HG02763 (cell line): ENCODE measurements around the gene SLC38A1.
"Not testable (repeated sequence)": the region's sequence is repeated elsewhere in the genome, so short reads cannot be mapped to it uniquely, and the experiment has no call there.

ENCODE experiments used
- ATAC-seq: cut with Tn5 transposase; IDR thresholded peaks from one replicate; pipeline ENCODE4 v1.9.1; 2021; ENCODE audit warnings: mild to moderate bottlenecking, moderate library complexity; ENCODE audit not compliant: unreplicated experiment

SLC38A1 gene

DNA sequence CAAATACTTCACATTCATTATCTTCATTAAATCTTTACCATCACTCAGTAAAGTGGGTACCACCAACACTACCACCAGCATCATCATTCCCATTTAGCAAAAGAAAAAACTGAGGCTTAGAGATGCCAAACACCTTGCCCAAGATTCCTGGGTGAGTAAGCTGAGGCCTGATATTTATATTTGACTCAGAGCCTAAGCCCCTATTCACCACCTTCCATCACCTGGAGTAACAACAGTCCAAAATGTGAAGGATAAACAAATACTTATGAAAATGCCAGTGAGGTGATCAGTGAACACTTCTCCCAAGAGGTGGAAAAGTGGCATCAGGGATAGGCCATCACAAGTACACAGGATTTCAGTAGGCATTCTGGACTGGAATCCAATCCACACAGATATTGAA, 3.7 kb downstream of the SLC38A1 start:
- ATAC-seq, result no peak

DNA sequence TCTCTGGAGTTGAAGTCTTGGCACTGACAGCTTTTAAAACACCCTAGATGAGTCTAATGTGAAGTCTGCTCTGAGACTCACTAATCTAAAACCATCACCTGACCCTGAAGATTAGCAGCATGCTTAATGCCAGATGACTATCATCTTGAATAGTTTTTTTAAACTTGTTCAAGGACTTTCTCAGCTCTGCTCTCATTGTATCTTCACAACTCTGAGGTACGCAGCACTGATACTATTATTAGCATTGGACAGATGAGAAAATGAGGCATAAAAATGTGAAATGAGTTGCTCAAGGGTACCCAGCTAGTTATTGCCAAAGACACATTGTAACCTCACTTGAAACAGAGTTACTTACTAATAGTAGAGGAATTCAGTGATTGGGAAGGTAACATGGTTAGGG, 4.8 kb downstream of the SLC38A1 start:
- ATAC-seq, result no peak

DNA sequence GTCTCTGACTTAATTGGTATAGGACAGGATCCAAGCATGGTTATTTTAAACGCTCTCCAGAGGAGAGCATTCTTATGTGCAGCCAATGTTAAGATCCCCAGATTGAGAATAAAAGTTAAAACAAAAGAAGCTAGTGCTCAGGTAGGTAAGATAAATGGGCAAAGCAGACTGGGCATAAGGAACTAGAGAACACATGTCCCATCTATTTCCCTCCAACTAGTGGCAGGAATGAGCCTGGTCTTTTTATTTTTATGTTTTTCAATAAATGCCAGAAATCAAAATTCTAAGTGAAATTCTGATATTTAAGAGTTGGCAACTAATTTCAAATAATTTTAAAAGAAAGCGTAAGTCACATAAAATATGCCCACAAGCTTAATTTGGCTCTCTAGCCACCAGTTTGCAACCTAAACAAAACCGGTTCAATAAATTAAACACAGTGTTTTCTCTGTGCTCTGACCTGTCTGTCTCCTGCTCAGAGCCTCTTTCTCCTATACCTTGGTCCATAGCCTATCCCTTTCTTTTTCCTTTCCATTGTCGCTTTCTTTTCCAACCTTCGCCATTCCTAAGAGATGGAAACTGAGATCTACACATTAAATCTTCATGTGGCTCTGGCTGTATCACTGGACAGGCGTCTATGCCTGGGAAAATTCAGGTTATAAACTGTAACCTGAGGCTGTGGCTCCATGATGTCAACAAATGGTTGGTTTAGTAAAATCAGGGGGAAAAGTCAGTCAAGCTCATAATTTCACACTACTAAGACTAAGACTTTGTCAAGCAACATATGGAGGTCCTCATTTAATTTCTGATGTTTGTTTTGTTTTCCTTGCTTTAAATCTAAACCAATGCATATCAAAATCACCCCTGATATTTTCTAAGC, 5.5 kb downstream of the SLC38A1 start:
- ATAC-seq, result no peak

DNA sequence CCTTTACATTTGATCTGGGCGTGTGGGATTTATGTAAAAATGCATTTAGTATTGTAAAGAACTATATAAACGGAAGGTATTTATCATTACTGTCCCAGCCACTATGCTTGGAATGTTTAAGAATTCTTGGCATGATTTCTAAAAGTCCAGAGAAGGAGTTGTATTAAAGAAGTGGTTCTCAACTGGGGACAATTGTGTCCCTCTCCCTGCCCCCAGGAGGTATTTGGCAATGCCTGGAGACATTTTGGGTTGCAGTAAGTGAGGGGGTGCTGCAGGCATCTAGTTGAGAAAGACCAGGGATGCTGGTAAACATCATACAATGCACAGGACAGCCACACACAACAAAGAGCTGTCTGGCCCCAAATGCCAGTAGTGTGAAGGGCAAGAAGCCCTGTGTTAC, 7.2 kb downstream of the SLC38A1 start:
- no peak for ATAC-seq

DNA sequence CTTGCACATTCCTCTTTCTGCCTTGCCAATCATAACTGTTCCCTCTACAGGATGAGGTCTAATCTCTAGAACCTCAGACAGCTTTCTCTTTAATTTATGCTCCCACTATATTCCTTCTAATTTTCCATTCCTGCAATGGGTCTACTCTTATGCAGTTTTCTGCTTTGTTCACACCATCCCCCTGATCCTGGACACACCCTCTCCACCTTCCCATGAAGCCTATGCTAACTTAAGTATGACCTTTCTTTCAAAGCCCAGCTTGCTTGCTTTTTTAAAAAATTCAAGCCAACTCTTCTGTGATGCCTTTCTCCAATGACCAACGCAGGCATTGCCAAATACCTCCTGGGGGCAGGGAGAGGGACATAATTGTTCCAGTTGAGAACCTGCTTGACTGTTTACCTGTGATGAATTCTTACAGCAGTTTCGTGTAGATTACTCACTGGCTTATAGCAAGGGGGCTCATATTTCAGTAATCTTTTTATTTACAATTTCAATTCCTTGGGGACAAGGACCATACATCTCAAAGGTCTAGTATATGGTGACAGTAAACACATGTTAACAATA, 7.8 kb downstream of the SLC38A1 start:
- no peak for ATAC-seq

DNA sequence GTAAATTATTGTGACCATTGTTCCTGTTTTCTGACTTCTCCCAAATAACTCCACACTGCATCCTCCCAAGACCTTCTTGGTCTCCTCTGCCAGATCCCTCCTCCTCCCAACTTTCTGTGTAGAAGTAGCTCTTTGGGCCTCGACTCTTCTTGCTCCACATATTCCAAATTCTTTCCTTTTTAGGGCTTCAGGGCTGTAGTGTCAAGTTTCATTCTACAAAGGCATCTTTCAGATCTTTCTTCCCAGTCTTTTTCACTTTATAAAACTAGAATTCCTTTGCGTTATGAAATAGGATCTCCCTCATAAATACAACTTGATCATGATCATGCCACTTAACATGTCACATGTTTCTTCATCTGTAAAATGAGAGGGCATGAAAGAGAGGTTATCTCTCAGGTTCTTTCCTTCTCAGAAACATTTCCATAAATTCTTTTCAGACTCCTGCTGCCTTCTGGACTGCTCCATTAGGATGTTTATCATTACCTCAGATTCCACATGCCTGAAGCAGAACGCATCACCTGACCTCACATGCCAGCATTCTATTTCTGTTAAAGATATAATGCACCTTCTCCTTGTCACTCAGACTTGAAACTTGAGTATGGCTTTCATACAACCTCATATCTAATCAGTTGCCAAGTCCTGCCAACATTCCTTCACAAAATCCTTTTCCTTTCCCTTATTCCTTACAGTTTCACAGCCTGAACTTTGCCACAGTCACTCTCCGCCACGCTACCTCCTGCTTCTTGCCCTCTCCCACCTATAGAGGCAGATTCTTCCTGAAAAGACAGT, 8.5 kb downstream of the SLC38A1 start:
- no peak for ATAC-seq

DNA sequence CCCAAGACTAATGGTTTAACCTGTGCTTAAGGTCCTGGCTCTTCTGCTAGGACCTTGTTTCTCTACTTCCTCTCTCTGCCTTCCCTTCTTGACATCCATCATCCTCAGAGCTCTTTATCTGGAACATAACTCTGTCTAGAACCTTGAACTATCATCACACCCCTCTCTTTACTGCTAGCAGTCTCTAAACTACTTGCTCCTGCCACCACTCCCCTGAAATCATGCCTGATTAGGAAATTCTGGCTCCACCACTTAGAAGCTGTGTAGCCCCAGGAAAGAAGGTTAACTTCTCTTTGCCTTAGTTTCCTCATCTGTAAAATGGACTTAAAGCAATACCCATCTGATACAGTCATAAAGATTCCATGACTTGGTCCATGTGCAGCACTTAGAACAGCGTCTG, 9.1 kb downstream of the SLC38A1 start:
- ATAC-seq, result no peak

DNA sequence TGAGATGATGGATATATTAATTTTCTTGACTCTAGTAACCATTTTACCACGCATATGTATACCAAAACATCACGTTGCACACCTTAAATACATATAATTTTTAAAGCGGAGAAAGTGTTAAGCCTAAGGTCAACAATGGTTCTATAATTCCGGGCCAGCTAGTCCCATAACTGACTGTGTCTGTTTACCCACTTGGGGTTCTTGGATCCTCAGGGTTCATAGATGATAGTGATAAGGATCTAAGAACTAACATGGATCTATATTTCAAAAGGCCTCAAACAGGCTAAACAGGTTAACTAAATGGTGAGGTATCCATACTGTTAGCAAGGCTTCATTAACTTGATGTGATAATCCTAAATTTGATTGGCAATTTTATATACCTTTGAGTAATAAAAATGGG, 9.8 kb downstream of the SLC38A1 start:
- no peak for ATAC-seq

DNA sequence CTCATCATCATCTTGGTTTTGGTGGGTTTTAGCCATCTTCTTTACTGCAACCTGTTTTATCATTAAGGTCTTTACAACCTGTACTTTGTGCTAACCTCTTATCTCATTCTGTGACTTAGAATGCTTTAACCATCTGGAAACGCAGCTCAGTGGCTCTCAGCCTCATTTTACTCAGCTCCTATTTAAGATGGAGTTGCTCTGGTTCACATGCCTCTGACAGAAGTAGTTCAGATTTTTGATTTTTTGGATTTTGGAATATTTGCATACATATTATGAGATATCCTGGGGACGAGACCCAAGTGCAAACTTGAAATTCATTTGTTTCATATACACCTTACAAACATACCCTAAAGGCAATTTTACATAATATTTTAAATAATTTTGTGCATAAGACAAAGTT, 10.7 kb downstream of the SLC38A1 start:
- ATAC-seq, result no peak

DNA sequence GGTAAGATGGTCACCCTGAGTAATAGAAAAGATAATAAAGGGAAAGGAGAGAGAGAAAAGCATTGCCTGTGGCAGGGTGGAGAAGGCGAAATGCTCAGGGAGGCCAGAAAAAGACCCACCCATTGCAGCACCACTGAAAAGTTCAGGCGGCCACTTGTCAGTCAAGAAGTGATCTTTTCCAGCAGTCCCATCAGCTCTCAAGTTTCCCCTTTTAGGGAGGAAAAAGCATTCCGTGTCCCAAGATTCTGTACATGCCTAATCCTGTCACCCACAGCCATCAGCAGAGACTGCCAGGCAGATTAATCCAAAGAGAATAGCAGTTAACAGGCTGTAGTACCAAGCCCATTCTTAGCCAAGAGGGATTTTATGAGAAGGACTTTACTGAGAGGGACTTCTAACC, 11.9 kb downstream of the SLC38A1 start:
- no peak for ATAC-seq

DNA sequence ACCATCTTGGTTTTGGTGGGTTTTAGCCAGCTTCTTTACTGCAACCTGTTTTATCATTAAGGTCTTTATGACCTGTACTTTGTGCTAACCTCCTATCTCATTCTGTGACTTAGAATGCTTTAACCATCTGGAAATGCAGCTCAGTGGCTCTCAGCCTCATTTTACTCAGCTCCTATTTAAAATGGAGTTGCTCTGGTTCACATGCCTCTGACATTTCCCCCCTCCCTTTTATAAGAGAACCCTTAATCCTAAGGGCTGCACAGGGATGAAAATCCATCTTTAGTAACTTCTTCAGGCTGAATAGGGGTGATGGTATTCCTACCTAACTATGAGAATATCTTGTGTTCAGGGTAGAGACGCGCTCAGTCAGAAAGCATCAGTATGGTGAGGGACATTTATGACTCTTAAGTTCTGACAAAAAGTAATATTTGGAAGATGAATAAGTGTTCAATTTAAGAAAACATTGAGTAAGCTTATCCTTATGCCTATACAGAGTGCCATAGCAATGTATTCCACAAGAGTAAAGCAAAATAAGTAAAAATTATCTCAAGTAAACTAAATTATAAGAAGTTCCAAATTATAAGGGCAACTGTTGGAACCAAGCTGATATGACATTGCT, 15.2 kb downstream of the SLC38A1 start:
- ATAC-seq, result no peak

DNA sequence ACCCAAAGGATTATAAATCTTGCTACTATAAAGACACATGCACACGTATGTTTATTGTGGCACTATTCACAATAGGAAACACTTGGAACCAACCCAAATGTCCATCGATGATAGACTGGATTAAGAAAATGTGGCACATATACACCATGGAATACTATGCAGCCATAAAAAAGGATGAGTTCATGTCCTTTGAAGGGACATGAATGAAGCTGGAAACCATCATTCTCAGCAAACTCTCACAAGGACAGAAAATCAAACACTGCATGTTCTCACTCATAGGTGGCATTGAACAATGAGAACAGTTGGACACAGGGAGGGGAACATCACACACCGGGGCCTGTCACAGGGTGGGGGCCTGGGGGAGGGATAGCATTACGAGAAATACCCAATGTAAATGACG, 16.8 kb downstream of the SLC38A1 start:
- ATAC-seq, result not testable (repeated sequence)

DNA sequence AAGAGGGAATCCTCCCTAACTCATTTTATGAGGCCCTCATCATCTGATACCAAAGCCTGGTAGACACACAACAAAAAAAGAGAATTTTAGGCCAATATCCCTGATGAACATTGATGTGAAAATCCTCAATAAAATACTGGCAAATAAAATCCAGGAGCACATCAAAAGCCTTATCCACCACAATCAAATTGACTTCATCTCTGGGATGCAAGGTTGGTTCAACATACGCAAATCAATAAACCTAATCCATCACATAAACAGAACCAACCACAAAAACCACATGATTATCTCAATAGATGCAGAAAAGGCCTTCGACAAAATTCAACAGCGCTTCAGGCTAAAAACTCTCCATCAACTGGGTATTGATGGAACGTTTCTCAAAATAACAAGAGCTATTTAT, 18.9 kb downstream of the SLC38A1 start:
- not testable (repeated sequence) for ATAC-seq

DNA sequence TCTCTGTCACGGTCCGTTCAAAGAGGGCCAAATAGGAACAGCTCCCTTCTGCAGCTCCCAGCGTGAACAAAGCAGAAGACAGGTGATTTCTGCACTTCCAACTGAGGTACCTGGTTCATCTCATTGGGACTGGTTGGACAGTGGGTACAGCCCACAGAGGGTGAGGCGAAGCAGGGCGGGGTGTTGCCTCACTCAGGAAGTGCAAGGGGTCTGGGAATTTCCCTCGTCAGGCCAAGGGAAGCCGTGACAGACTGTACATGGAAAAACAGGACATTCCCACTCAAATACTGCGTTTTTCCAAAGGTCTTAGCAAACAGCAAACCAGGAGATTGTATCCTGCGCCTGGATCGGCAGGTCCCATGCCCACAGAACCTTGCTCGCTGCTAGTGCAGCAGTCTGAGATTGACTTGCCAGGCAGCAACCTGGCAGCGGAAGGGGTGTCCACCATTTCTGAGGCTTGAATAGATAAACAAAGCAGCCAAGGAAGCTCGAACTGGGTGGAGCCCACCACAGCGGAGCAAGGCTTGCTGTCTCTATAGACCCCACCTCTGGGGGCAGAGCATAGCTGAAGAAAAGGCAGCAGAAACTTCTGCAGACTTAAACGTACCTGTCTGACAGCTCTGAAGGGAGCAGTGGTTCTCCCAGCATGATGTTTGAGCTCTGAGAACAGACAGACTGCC, 22.7 kb downstream of the SLC38A1 start:
- ATAC-seq, result no peak

DNA sequence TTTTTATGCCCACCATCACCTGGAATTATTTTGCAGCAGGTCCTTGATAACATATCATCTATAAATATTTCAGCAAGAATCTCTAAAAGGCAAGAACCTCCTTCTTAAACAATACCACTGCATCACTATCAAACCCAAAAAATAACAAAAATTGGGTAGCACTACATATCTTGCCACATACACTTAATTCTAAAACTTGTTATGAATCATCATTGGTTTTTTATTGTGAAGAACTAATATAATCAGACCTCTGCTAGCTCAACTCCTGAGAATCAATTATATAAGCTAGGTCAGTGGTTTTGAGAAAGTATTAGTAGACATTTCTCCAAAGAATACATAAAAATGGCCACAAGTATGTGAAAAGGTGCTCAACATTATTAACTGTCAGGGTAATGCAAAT, 23.8 kb downstream of the SLC38A1 start:
- ATAC-seq, result no peak

DNA sequence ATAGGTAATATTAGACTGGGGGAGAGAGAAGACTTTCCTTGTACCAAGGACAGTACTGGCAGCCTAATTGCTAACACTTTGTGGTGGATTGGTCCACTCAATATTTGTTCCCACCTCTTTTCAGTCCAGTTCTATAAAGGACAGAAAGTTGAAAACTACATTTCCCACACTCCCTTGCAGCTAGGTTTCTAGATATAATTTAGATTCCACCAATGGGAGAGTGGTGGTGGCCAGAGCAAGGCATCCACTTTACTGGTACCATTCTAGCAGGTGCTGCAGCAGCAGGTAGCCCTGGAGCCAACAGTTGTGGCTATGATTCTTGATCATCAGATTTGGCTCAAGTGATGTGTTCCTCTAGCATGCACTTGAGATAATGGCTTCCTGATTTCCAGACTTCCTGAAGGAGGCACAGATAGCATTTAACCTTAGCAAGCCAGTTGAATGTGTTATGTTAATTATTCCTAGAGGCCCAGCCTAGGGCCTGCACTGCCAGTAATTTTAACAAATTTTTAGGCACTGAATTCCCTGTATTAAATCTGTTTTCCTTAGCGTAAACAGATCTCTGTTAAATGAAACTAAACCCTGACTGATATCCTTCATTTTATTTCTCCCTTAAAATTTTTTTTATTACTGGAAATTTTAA, 24.4 kb downstream of the SLC38A1 start:
- no peak for ATAC-seq

DNA sequence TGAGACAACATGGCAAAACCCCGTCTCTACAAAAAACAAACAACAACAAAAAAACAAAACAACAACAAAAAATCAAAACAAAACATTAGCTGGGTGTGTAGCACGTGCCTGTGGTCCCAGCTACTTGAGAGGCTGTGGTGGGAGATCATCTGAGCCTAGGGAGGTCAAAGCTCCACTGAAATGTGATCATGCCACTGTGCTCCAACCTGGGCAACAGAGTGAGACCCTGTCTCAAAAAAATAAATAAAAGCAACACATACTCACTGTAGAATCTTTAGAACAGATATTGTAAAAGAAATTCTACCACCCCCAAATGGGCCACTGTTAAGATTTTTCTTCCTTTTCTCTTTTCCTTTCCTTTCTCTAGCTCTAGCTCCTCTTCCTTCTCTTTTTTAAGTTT, 26.3 kb downstream of the SLC38A1 start:
- no peak for ATAC-seq

DNA sequence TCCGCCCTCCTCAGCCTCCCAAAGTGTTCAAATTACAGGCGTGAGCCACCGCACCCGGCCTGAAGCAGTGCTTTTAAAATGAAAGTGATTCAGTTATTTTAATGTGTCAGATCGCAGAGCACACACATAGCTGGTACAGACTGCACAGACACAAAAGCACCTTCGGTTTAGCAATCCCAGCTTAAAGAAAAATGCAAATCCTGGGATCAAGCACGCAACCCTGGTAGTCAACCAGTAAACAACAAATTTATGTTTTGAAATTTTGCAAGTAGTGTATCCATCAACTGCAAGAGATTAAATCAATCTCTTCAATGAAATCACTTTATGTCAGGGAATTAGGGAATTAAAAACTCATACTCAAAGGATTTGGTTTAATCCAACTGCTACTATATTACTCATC, 28.4 kb downstream of the SLC38A1 start:
- ATAC-seq, result no peak

DNA sequence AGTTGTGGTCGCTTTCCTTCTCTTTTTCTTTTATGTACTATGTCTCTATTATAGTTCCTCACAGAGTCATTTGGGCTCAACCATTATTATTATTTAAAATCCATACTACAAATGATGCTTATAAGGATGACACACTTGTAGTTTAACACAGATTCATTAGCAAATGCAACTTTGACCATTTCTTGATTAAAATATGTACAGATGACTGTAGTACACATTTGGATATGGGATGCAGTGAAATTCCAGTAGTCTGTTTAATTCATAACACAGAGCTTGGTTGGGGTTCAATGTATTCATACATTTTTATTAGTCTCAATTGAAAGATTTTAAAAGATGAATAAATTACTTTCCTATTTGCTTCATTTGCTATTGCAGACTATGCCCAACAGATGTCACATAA, 30.0 kb downstream of the SLC38A1 start:
- no peak for ATAC-seq

DNA sequence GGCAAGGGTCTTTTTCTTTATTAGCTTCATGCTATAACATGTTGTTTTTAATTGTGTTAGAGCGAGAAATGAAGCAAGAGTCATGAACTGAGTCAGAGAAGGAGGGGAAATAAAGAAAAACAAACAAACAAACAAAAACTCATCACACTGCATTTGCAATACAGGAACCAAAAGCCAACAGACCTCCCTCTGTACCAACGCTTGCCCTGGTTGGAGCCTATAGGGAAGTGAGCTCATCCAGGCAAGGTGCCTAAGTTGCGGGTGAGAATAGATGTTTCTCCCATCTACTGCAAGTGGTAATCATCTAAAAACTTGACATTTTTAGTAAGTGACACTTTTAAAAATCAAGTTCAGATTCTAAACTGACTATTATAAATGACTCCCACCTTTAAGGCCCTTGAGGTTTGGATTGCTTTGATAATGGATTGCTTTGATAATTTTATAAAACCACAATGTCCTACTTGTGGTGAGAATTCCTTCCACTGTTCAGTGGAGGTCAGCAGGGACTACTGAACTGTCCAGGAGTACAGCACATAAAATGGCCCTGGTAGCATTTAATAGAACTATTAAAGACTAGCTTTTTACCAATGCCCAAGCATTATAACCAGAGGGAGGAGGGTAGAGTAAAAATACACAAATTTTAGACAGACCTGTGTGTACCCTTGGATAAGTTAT, 31.3 kb downstream of the SLC38A1 start:
- no peak for ATAC-seq
